Neural cell (in vitro differentiated cells): ENCODE measurements around the gene IKZF2. TPM values are rescaled to one million over a fixed set of nuclear protein-coding genes. Genes with fewer than 3 reads are reported as not detected.

Source experiments
- H2AFZ ChIP-seq: fragments of 200-600, 300-800 bp; sonication (generic), shearing (Covaris generic); 2 replicates; pipeline ENCODE4 v1.6.0; 2014; ENCODE audit warnings: low read depth, mild to moderate bottlenecking, antibody characterized with exemption, low read length, moderate library complexity
- H3F3A ChIP-seq: fragments of 200-600 bp; shearing (Covaris generic); 2 replicates; pipeline ENCODE4 v1.6.1; 2016; ENCODE audit warnings: mild to moderate bottlenecking, moderate library complexity, mixed read lengths, antibody characterized with exemption, low read length; ENCODE audit not compliant: insufficient read depth, poor library complexity, severe bottlenecking
- H3K27ac ChIP-seq: fragments of 200-600, 300-800 bp; sonication (generic), shearing (Covaris generic); 2 replicates; pipeline ENCODE4 v1.5.1; 2014; ENCODE audit warnings: mild to moderate bottlenecking, low read length, moderate library complexity
- H3K27me3 ChIP-seq: fragments of 300-800, 200-600 bp; sonication (generic), shearing (Covaris generic); 2 replicates; pipeline ENCODE4 v1.6.0; 2014; ENCODE audit warnings: mild to moderate bottlenecking, low read depth, low read length, moderate library complexity; ENCODE audit not compliant: insufficient read depth
- H3K36me3 ChIP-seq: fragments of 300-800, 200-600 bp; sonication (generic), shearing (Covaris generic); 2 replicates; pipeline ENCODE4 v1.5.1; 2014; ENCODE audit warnings: mild to moderate bottlenecking, antibody characterized with exemption, low read length, moderate library complexity; ENCODE audit not compliant: insufficient read depth
- H3K4me2 ChIP-seq: fragments of 300-800, 200-600 bp; sonication (generic), shearing (Covaris generic); 2 replicates; pipeline ENCODE4 v1.6.0; 2014; ENCODE audit warnings: mild to moderate bottlenecking, low read length
- H3K4me3 ChIP-seq: fragments of 300-800, 200-600 bp; sonication (generic), shearing (Covaris generic); 2 replicates; pipeline ENCODE4 v1.5.1; 2014; ENCODE audit warnings: mild to moderate bottlenecking, low read length, moderate library complexity
- H3K79me2 ChIP-seq: fragments of 200-600 bp; shearing (Covaris generic); replicated peaks from 2 replicates; pipeline ENCODE4 v1.6.0; 2014; ENCODE audit warnings: mild to moderate bottlenecking, low read length, moderate library complexity; ENCODE audit not compliant: insufficient read depth
- H3K9ac ChIP-seq: fragments of 300-800, 200-600 bp; sonication (generic), shearing (Covaris generic); 2 replicates; pipeline ENCODE4 v1.6.1; 2016; ENCODE audit warnings: mild to moderate bottlenecking, low read length, mixed read lengths
- H3K9me2 ChIP-seq: fragments of 200-600 bp; shearing (Covaris generic); 2 replicates; pipeline ENCODE4 v1.6.1; 2016; ENCODE audit warnings: mild to moderate bottlenecking, low read length, mixed read lengths; ENCODE audit not compliant: insufficient read depth
- H3K9me3 ChIP-seq: fragments of 200-600, 300-800 bp; sonication (generic), shearing (Covaris generic); 2 replicates; pipeline ENCODE4 v1.6.1; 2016; ENCODE audit warnings: mild to moderate bottlenecking, mixed run types, low read length, moderate library complexity, mixed read lengths
- H4K20me1 ChIP-seq: fragments of 200-600 bp; shearing (Covaris generic); 2 replicates; pipeline ENCODE4 v1.6.1; 2016; ENCODE audit warnings: mild to moderate bottlenecking, mixed run types; ENCODE audit not compliant: insufficient read depth
- EP300 ChIP-seq: fragments of 450-650 bp; conservative IDR thresholded peaks from 2 replicates; pipeline ENCODE4 v1.6.1; 2014; ENCODE audit warnings: antibody characterized with exemption, mild to moderate bottlenecking, moderate library complexity; ENCODE audit not compliant: poor library complexity, severe bottlenecking
- EZH2 ChIP-seq: fragments of 200-600, 300-800 bp; shearing (Covaris generic), sonication (generic); IDR thresholded peaks from 2 replicates; pipeline ENCODE4 v1.6.1; 2014; ENCODE audit warnings: antibody characterized with exemption, low read length, borderline replicate concordance, mild to moderate bottlenecking; ENCODE audit not compliant: insufficient read depth, poor library complexity, severe bottlenecking
- MXI1 ChIP-seq: fragments of 450-650 bp; conservative IDR thresholded peaks from 2 replicates; pipeline ENCODE4 v1.6.1; 2014; ENCODE audit warnings: antibody characterized with exemption, mild to moderate bottlenecking; ENCODE audit not compliant: poor library complexity, severe bottlenecking
- POLR2AphosphoS5 ChIP-seq: IDR thresholded peaks from 2 replicates; pipeline ENCODE4 v1.6.1; 2012
- RAD21 ChIP-seq: fragments of 450-650 bp; conservative IDR thresholded peaks from 2 replicates; pipeline ENCODE4 v1.6.1; 2014; ENCODE audit warnings: antibody characterized with exemption, mild to moderate bottlenecking, moderate library complexity
- REST ChIP-seq: IDR thresholded peaks from 2 replicates; pipeline ENCODE4 v1.6.1; 2012; ENCODE audit warnings: borderline replicate concordance
- SMC3 ChIP-seq: fragments of 450-650 bp; conservative IDR thresholded peaks from 2 replicates; pipeline ENCODE4 v1.6.1; 2014; ENCODE audit warnings: antibody characterized with exemption, mild to moderate bottlenecking, moderate library complexity; ENCODE audit not compliant: poor library complexity
- TAF1 ChIP-seq: IDR thresholded peaks from 2 replicates; pipeline ENCODE4 v1.6.1; 2012; ENCODE audit warnings: low read depth
- polyA plus RNA-seq: library from polyadenylated mRNA; depleted of rRNA; stranded (reverse); fragments of >200 nt; gene quantifications from 2 replicates; pipeline ENCODE4 v1.2.3, GENCODE V29; 2014
- TF ChIP-seq, protein P1 (sequence below): fragments of 450-650 bp; IDR thresholded peaks from 2 replicates; pipeline ENCODE4 v1.5.1; 2014; ENCODE audit warnings: antibody characterized with exemption, mild to moderate bottlenecking, moderate library complexity; ENCODE audit not compliant: poor library complexity, severe bottlenecking

The IKZF2 gene
- polyA plus RNA-seq, 1 donor from 2014 or later: 5.6 TPM

DNA sequence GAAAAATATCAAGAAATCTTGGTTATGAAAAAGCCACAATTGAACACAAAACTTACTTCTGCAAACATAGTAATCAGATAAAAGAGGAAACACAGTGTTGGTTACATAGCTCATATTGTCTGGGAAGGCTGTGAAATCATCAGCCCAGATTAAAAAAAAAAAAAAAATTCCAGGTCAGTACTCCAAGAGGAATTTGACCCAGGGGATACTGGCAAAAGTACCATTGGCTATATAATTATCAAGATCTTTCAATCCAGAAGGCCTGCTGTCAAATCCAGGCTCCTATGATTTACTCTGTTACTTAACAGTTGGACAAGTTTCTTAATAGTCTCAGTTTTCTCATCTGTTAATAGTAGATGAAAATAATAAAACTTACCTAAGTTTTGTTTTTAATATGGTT, 12.9 kb upstream of the IKZF2 start:
- TF ChIP-seq MXI1 (no peak), RAD21 (no peak), POLR2AphosphoS5 (no peak), SMC3 (no peak), EP300 (no peak), TAF1 (no peak), EZH2 (no peak), REST (no peak)
- TF ChIP-seq, protein P1, sequence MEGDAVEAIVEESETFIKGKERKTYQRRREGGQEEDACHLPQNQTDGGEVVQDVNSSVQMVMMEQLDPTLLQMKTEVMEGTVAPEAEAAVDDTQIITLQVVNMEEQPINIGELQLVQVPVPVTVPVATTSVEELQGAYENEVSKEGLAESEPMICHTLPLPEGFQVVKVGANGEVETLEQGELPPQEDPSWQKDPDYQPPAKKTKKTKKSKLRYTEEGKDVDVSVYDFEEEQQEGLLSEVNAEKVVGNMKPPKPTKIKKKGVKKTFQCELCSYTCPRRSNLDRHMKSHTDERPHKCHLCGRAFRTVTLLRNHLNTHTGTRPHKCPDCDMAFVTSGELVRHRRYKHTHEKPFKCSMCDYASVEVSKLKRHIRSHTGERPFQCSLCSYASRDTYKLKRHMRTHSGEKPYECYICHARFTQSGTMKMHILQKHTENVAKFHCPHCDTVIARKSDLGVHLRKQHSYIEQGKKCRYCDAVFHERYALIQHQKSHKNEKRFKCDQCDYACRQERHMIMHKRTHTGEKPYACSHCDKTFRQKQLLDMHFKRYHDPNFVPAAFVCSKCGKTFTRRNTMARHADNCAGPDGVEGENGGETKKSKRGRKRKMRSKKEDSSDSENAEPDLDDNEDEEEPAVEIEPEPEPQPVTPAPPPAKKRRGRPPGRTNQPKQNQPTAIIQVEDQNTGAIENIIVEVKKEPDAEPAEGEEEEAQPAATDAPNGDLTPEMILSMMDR: no peak
- Histone ChIP-seq H3K27me3 (no peaks in the 10 kb centered on the region), H3K9ac (no peak overlapping the region), H3K79me2 (no peaks in the 10 kb centered on the region), H3K9me2 (no peaks in the 10 kb centered on the region), H3K4me3 (no peak overlapping the region), H3F3A (no peaks in the 10 kb centered on the region), H3K36me3 (no peaks in the 10 kb centered on the region), H3K27ac (no peak overlapping the region), H2AFZ (no peak overlapping the region), H3K9me3 (no peaks in the 10 kb centered on the region), H4K20me1 (no peaks in the 10 kb centered on the region), H3K4me2 (no peak overlapping the region)

GRCh38 chr2:213162516-213163118, 11.2 kb upstream of the IKZF2 start:
- no peaks in the 10 kb centered on the region for H3K79me2 ChIP-seq
- H3K9me3 ChIP-seq: no peaks in the 10 kb centered on the region
- no peak for TF ChIP-seq REST
- no peak for TF ChIP-seq MXI1
- no peak for TF ChIP-seq EP300
- TF ChIP-seq EZH2: no peak
- no peak for TF ChIP-seq POLR2AphosphoS5
- TF ChIP-seq SMC3: no peak
- TF ChIP-seq RAD21: no peak
- TF ChIP-seq, protein P1: no peak
- TF ChIP-seq TAF1: no peak
- H3K4me3 ChIP-seq: no peak overlapping the region
- no peaks in the 10 kb centered on the region for H3F3A ChIP-seq
- H3K9me2 ChIP-seq: no peaks in the 10 kb centered on the region
- H4K20me1 ChIP-seq: no peaks in the 10 kb centered on the region
- H3K4me2 ChIP-seq: no peak overlapping the region
- H3K36me3 ChIP-seq: no peaks in the 10 kb centered on the region
- no peak overlapping the region for H2AFZ ChIP-seq
- H3K27ac ChIP-seq: no peak overlapping the region
- H3K9ac ChIP-seq: no peak overlapping the region
- no peaks in the 10 kb centered on the region for H3K27me3 ChIP-seq
